ENCODE results near the gene TCAP. TPM values are rescaled to one million over a fixed set of nuclear protein-coding genes. Genes with fewer than 3 reads are reported as not detected.
A peak's percentile ranks its signal among the peaks of the same experiment; 100 is the strongest.

The TCAP gene
- total RNA-seq, 2 donors from 2014 or later, result 1.5 to 1.9 TPM

DNA sequence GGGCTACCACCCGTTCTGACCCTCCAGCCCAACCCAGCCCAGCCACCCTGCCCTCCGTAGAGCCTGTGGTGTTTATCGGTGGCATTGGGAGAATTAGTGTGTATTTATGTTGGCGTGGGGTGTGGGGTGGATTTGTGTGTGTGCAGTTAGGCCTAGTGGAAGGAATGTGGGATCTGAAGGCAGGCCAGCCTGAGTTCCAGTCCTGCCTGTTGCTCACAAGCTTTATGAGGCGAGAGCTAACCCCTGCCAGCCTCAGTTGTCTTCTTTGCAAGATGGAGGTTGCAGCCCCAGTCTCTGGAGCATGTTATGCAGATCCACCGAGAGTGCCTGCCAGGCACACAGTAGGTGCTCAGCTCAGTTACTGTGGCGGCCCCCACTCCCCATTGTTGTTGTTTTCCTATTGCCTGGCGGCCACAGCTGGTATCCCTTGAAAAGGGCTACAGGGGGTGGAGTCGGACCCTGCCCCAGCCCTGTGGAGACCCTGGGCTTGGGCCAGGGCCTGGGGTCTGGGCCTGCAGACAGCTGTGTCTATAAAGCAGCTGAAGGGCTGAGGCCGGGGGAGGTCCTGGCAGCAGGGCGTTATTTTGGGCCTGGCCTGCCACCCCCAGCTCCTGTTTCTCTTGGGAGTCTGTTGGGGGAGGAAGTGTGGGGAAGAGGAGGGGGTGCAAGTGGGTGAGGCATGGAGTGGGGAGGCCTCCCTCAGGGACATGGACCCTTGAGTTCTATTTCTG lies 39.8 kb downstream of the TCAP start:
- Mint-ChIP-seq H3K27me3 (ENCODE audit: insufficient read depth) (no peaks in the 10 kb centered on the region), H3K36me3 (ENCODE audit: low read depth) (peaks cover 23% of the 10 kb centered on the region), H3K4me1 (peaks cover 50% of the 10 kb centered on the region), H3K4me3 (peak overlapping the region; percentile 25), H3K27ac (peak overlapping the region; percentile 84), H3K9me3 (no peaks in the 10 kb centered on the region)
- peak; percentile 53 for TF ChIP-seq CTCF (conservative IDR thresholded peaks at IDR 0.05)
- no peak overlapping the region for H3K4me3 ChIP-seq (ENCODE audit: low read length)
- DNase-seq, result peak; percentile 80
- H3K9me3 ChIP-seq (ENCODE audit: control insufficient read depth, low read length), result no peaks in the 10 kb centered on the region
- peak overlapping the region; percentile 32 for H3K27ac ChIP-seq (ENCODE audit: low read depth, low read length)
- no peak overlapping the region for H3K9ac ChIP-seq (ENCODE audit: extremely low read depth, low read length, poor library complexity, severe bottlenecking)
- peaks cover 13% of the 10 kb centered on the region for H3K4me1 ChIP-seq (ENCODE audit: control insufficient read depth, insufficient read depth, low read length)
- H3K36me3 ChIP-seq (ENCODE audit: control insufficient read depth, insufficient read depth, low read length), result peaks cover 31% of the 10 kb centered on the region
- 59 to 82% methylated on average over 5 to 11 of the region's 11 CpGs for WGBS, 2 experiments (ENCODE audit: insufficient coverage in 1 of 2, insufficient read length in 1 of 2)
- H3K27me3 ChIP-seq (ENCODE audit: control insufficient read depth, insufficient read depth, low read length, poor library complexity, severe bottlenecking), result no peaks in the 10 kb centered on the region

DNA sequence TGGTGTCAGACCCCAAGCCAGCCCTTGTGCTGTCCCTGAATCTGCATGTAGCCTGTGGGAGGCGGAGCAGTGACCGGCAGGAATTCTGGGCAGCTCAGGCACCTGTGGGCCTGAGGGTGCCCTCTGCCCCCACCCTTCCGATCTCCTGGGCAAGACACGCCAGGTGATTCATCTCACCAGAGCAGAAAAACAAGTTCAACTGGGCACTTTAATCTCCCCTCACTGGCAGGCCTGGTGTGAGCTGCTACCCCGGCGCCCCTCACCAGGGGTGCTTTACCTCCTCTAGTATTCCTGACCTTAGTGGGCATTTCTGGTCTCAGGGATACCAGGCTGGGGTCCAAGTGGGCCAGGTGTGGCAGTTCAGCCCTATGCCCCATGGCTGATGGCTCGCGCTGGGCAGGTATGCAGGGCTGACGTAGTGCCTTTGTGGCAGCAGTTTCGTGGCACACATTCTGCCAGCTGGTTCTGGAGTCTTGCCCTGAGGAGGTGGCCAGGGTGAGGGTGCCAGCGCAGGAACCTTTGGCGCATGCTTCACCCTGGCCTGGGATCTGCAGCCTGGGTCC lies 40.7 kb downstream of the TCAP start:
- Mint-ChIP-seq H3K27me3 (ENCODE audit: insufficient read depth) (no peaks in the 10 kb centered on the region), H3K36me3 (ENCODE audit: low read depth) (peaks cover 32% of the 10 kb centered on the region), H3K9me3 (no peaks in the 10 kb centered on the region), H3K4me1 (peaks cover 49% of the 10 kb centered on the region), H3K4me3 (no peak overlapping the region), H3K27ac (peak overlapping the region; percentile 84)
- no peak overlapping the region for H3K27ac ChIP-seq (ENCODE audit: low read depth, low read length)
- TF ChIP-seq CTCF (conservative IDR thresholded peaks at IDR 0.05), result no peak
- WGBS, 2 experiments (ENCODE audit: insufficient coverage in 1 of 2, insufficient read length in 1 of 2), result 88 to 89% methylated on average over 5 to 12 of the region's 12 CpGs
- no peaks in the 10 kb centered on the region for H3K9me3 ChIP-seq (ENCODE audit: control insufficient read depth, low read length)
- peaks cover 13% of the 10 kb centered on the region for H3K4me1 ChIP-seq (ENCODE audit: control insufficient read depth, insufficient read depth, low read length)
- H3K9ac ChIP-seq (ENCODE audit: extremely low read depth, low read length, poor library complexity, severe bottlenecking), result no peak overlapping the region
- H3K4me3 ChIP-seq (ENCODE audit: low read length), result no peak overlapping the region
- H3K27me3 ChIP-seq (ENCODE audit: control insufficient read depth, insufficient read depth, low read length, poor library complexity, severe bottlenecking), result no peaks in the 10 kb centered on the region
- peak; percentile 76 for DNase-seq
- H3K36me3 ChIP-seq (ENCODE audit: control insufficient read depth, insufficient read depth, low read length), result peaks cover 38% of the 10 kb centered on the region

DNA sequence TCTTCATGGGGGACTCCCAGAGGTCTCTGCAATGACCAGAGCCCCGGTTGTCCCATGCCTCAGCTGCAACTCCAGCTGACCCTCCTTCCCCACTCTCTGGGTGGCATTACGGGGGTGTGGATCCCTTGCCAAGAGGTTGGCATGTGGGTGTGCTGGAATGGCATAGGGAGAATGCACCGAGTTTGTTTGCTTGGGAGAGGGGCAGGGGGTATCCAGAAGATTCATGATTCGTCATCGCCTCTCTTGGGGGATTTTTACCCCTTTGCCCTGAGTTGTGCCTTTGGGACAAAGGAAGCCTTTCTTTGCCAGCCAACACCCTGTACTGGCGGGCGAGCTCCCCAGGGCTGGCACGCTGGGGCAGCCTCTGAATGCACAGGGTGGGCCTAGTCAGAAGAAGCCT lies 41.2 kb downstream of the TCAP start:
- Histone ChIP-seq H3K9me3 (ENCODE audit: control insufficient read depth, low read length) (no peaks in the 10 kb centered on the region), H3K27ac (ENCODE audit: low read depth, low read length) (no peak overlapping the region), H3K36me3 (ENCODE audit: control insufficient read depth, insufficient read depth, low read length) (peaks cover 39% of the 10 kb centered on the region), H3K9ac (ENCODE audit: extremely low read depth, low read length, poor library complexity, severe bottlenecking) (no peak overlapping the region), H3K4me3 (ENCODE audit: low read length) (no peak overlapping the region), H3K4me1 (ENCODE audit: control insufficient read depth, insufficient read depth, low read length) (peaks cover 10% of the 10 kb centered on the region), H3K27me3 (ENCODE audit: control insufficient read depth, insufficient read depth, low read length, poor library complexity, severe bottlenecking) (no peaks in the 10 kb centered on the region)
- no peak for TF ChIP-seq CTCF (conservative IDR thresholded peaks at IDR 0.05)
- H3K4me1 Mint-ChIP-seq, result peaks cover 43% of the 10 kb centered on the region
- H3K27me3 Mint-ChIP-seq (ENCODE audit: insufficient read depth), result no peaks in the 10 kb centered on the region
- no peak overlapping the region for H3K4me3 Mint-ChIP-seq
- 91 to 100% methylated on average over 3 to 8 of the region's 8 CpGs for WGBS, 2 experiments (ENCODE audit: insufficient coverage in 1 of 2, insufficient read length in 1 of 2)
- no peaks in the 10 kb centered on the region for H3K9me3 Mint-ChIP-seq
- no peak overlapping the region for H3K27ac Mint-ChIP-seq
- peaks cover 35% of the 10 kb centered on the region for H3K36me3 Mint-ChIP-seq (ENCODE audit: low read depth)
- no peak for DNase-seq

Data from endodermal cell (in vitro differentiated cells).